Amniotic epithelial cell (primary cell): ENCODE measurements around the gene MT1E.
"Not testable (repeated sequence)": the region's sequence is repeated elsewhere in the genome, so short reads cannot be mapped to it uniquely, and the experiment has no call there.

ENCODE experiments used
- DNase-seq: peaks from one replicate; pipeline ENCODE4 v3.0.0-alpha.2; 2010; ENCODE audit warnings: low read depth

The MT1E gene

DNA sequence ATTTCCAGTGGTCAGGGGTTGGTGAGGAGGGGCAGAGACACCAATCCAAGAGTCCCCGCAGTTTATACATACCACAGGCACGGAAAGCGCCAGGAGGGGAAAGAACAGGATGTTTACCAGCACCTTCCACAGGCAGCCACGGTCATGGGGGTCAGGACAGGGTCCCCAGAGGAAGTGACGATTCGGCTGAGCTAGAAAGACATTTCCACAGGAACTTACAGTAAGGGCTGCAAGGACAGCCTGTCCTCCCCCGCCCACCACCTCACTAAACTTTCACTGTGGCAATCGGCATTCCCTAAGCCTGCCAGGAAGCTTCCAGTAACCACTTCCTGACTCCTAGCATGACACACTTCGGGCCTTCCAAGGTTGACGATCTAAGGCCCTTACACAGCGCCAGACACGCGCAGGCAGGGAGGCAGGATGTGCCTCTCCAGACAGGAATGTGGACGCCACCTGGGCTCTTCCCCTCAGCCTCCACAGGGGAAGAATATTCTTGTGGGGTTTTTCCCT, 18.4 kb upstream of the MT1E start:
- DNase-seq: peak; percentile 100

- no peak for DNase-seq
These were observed 17.9 kb upstream of the MT1E start for GRCh38 chr16:56607675-56608042.

DNA sequence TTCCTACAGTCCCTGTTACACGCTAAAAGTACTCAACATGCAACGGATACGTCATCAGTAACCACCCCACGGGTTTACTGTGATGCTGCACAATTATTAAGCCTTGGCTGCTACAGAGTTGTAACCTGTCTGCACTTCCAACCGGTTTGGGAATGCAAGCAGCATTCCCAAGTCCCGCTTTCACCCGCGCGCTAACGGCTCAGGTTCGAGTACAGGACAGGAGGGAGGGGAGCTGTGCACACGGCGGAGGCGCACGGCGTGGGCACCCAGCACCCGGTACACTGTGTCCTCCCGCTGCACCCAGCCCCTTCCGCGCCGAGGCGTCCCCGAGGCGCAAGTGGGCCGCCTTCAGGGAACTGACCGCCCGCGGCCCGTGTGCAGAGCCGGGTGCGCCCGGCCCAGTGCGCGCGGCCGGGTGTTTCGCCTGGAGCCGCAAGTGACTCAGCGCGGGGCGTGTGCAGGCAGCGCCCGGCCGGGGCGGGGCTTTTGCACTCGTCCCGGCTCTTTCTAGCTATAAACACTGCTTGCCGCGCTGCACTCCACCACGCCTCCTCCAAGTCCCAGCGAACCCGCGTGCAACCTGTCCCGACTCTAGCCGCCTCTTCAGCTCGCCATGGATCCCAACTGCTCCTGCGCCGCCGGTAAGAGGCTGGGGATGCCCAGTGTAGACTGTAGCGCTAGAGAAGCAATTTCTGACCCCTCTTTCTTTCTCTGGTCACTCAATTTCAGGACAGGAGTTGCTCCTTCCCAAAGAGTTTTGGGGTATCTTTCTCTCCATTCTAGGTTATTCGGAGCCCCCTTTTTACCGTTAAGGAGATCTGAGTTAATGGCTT, 17.3 kb upstream of the MT1E start, which contains the start of gene MT2A:
Gene MT2A, plus strand, starts transcription at position 542 of the 833 bp plus-strand sequence. Its CDS starts 72 bp downstream, at position 614.
- DNase-seq: peak; percentile 97

DNA sequence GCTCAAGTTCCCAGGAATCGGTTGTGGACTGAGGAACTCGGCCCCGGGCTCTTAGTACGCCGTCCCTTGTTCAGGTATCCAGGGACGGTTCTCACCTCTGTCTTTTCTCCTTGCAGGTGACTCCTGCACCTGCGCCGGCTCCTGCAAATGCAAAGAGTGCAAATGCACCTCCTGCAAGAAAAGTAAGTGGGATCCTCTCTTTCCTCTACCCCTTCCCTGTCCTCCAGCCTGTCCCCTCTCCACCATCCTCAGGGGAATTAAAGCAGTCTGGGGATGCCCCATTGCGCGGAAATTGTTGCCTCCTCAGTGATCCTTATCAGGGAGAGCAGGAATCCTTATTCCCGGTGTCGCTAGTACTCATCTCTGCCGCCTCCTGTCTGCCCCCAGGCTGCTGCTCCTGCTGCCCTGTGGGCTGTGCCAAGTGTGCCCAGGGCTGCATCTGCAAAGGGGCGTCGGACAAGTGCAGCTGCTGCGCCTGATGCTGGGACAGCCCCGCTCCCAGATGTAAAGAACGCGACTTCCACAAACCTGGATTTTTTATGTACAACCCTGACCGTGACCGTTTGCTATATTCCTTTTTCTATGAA, 16.6 kb upstream of the MT1E start:
- no peak for DNase-seq

GRCh38 chr16:56609463-56609921, 16.1 kb upstream of the MT1E start:
- DNase-seq: peak; percentile 76

GRCh38 chr16:56610017-56610608, 15.5 kb upstream of the MT1E start:
- peak; percentile 94 for DNase-seq

DNA sequence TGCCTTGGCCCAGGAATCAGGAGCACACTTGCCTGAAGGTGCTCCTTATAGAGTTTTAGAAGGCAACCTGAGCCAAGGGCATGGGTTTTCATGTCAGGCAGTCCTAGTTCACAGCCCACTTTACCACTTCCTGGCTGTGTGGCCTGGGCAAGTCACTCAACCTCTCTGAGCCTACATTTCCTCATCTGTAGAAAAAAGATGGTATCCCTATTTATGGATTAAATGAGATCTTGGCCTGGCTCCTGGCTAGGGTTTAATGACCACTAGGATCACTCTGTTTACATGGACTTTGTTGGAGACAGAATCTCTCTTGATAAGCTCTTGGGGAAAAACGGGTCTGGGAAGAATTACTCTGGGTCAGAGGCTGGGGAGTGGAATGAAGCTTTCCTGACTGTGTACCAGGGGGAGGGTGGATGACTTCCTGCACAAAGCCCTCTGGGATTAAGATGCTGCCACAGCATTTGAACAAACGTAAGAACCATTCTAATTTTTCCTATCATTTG, 14.9 kb upstream of the MT1E start:
- DNase-seq: peak; percentile 91

- DNase-seq: peak; percentile 65
These were observed 14.2 kb upstream of the MT1E start for GRCh38 chr16:56611281-56611833.

GRCh38 chr16:56613706-56614105, 11.9 kb upstream of the MT1E start:
- DNase-seq: no peak

GRCh38 chr16:56614549-56614991, 11.0 kb upstream of the MT1E start:
- peak; percentile 64 for DNase-seq

DNA sequence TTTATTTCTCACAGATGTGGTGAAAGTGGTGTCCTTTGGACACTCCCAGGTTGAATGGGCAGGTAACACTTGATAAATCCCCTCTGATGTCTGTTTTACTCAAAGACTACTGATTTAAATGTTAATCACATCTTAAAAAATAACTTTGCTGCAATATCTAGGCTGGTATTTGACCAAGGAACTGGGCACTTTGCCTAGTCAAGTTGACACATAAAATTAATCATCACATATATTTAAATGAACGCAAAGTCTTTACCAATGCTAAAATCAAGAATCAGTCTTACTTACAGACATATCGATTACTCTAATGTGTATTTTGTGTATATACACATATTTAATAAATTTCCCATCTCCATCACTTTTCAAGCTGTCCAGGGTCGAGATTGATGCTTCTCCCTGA, 10.2 kb upstream of the MT1E start:
- peak; percentile 43 for DNase-seq

DNA sequence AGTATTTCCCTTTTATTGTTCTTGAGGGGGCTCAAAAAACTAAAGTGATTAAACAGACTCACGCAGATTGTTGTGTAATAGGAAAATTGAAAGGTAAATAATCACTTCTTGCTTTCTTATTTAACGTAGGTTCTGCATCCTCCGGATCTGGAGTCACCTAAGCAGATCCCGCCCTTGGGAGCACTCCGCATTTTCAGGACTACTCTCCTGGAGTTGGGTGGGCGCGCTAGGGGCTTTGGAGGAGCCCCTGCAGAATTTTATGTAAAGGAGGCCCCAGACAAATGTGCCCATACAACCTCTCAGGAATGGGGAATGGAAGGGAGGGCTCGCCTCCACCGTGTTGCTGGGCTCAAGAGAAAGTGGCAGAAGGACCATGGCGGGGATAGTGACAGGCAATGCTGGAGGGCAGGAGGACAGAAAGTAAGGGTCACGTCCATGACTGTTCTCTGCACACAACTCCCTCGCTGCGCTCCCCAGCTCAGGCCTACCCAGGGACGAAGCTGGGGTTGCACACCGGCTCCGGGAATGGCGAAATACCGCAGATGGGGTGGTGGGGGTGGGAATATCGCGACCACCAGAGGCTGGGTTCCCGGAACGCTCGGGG, 8.9 kb upstream of the MT1E start:
- no peak for DNase-seq

DNA sequence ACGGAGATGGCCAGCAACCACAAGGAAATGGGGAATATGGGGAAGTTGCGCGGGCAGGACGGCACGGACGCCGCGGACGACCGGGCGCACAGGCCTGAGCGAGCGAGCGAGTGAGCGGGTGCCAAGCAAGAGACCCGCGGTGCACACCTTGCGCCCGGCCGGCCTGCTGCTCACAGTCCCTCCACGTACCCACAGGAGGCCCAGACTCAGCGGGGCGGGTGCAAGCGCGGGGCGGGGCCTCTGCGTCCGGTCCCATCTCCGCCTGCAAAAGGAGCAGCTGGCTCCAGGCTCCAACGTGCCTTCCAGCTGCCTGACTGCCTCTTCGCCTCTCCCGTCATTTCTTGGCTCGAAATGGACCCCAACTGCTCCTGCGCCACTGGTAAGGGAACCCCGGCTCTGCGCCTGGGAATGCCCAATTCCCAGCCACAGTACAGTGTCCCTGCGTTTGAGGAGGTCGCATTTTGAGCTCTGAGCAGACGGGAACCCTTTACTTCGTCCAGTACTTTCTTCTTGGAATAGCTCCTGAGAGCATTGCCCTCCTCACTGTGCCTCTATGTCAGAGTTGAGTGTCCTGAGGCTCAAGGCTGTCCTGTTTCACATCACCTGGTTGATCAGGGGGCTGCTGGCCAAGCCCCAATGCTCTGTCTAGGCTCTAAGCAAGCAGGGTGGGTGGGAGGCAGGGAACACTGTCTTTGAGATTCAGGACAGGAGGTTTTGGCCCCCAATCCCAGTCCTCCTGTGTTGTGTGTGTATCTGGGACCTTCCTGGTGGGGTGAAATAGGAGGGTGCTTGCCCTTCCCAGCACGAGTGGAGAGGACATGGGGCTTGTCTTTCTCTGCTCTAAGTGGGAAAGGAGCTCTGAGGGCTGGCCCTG, 8.1 kb upstream of the MT1E start:
- DNase-seq: peak; percentile 65

- DNase-seq: no peak
These were observed 7.4 kb upstream of the MT1E start for GRCh38 chr16:56618138-56618537.

DNA sequence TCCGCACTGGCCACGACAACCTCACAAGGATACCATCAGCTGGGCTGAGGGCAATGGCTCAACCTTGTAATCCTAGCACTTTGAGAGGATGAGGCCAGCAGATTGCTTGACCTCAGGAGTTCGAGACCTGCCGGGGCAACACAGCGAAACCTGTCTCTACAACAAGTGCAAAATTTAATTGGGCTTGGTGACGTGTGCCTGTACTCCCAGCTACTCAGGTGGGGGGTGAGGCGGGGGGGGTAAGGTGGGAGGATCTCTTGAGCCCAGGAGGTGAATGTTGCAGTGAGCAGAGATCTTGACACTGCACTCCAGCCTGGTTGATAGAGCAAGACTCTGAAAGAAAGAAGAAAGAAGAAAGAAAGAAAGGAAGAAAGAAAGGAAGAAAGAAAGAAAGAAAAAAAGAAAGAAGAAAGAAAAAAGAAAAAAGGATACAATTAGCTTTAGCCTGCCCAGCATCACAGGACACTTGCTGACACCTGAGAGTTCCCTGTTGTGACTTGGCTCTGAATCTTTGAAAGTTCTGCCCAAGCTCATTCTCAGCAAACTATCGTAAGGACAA, 5.2 kb upstream of the MT1E start:
- no peak for DNase-seq

GRCh38 chr16:56621665-56622445, 3.7 kb upstream of the MT1E start:
- DNase-seq: not testable (repeated sequence)

DNA sequence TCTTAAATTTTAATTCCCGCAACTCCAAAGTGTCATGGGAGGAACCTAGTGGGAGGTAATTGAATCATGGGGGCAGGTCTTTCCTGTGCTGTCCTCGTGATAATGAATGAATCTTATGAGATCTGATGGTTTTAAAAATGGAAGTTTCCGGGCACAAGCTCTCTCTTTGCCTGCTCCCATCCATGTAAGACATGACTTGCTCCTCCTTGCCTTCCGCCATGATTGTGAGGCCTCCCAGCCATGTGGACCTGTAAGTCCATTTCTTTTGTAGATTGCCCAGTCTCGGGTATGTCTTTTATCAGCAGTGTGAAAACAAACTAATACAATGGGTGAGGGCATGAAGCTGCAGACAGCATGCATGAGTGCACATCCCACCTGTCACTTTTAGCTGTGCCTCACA, 2.4 kb upstream of the MT1E start:
- not testable (repeated sequence) for DNase-seq

DNA sequence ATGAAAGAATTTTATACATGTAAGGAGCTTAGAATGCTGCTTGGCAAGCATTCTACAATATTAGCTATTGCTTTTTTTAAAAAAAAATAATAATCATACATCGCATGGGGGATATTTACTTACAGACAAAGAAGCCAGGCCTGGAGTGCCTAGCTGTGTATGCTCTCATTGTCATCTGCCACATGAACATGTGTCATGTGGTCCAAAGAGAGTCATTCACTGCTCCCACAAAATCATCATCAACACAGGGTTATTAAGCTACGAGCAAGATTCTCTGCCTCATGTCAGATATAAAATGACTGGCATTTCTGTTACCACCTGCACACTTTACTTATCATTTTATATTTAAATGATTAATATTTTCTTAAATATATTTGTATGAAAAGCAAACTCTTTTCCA, 1.9 kb upstream of the MT1E start:
- no peak for DNase-seq

GRCh38 chr16:56625943-56626654, 518 bp downstream of the MT1E start:
- DNase-seq: peak; percentile 79
